HG02852 (cell line): Measurements from ENCODE around the gene CYS1.
"Not testable (repeated sequence)": the region's sequence is repeated elsewhere in the genome, so short reads cannot be mapped to it uniquely, and the experiment has no call there.

Experiments used
- ATAC-seq: cut with Tn5 transposase; IDR thresholded peaks from one replicate; pipeline ENCODE4 v1.9.1; 2021; ENCODE audit warnings: mild to moderate bottlenecking, moderate library complexity; ENCODE audit not compliant: unreplicated experiment

Gene CYS1

DNA sequence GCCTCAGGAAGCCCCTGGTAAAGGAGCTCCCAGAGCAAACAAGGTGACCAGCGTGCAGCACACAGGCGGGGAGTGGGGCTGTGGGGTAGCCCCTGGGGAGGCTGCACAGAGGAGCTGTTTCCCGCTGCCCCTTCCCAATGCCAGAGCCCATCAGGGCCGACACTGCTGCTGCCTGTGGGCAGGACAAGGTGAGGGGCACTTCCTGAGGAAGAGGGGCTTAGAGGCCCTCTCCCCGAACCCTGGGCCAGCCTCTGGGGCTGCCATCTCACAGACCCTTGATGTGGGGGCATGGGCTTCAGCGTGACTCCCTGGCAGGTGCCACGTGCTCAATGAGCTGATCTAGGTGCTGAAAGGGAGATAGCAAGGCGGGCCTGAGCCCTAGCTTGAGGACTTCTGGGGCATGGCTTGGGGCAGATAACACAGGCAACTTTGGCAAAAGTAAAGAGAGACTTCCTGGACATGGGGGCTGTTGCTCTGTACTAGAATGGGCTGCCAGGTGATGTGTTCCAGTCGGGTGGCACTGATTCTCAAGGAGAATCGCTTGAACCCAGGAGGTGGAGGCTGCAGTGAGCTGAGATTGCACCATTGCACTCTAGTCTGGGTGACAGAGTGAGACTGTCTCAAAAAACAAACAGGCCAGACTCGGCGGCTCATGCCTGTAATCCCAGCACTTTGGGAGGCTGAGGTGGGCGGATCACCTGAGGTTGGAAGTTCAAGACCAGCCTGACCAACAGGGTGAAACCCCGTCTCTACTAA lies 46.8 kb downstream of the CYS1 start:
- no peak for ATAC-seq

DNA sequence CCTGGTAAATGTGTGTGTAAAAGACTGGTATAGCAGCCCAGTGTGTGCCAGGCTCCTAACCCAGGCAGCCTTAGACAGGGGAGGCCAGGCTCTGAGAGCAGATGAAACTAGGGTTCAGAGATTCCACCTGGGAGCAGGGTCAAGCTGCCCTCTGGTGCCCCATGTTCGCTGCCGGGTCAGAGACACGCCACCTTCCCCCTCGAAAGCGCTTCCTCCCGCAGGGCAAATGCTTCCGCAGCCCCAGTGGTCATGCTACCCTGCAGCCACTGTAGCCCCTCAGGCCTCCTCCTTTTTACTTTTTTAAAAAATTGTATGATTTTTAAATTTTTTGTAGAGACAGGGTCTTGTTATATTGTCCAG lies 47.5 kb downstream of the CYS1 start:
- ATAC-seq: no peak

DNA sequence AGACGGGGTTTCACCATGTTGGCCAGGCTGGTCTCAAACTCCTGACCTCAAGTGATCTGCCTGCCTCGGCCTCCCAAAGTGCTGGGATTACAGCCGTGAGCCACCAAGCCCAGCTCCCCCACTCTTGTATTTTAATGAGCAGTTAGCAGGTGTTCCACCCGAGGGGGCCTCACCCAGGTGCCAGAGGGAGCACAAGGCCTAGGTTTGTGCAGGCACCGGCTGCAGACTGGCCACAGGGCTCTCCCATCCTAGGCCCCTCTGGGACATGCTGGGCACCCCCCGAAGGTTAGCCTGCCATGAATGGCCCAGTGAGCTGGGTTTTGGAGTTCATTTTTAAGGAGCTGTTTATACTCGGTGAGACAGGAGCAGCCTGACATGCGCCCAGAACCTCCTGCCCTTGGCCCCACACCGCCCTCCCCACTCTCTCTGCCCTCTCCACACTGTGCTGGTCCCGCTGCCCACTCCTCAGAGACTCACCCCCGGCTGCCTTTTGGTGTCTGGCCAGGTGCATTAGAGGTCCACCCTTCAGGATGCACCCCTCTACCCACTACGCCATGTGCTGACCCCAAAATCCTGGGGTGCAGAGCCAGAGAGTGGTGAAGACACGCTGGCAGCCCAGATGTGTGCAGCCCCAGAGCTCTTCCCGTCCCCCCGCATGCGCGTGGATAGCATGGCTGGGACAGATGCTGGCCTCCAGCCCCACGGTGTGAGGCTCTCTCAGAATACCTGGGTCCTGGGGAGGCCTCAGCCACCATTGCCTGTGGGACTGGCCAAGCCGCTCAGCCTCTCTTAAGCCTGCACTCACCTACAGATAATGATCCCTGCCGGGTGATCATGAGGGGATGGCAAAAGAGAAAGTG lies 48.1 kb downstream of the CYS1 start:
- no peak for ATAC-seq

DNA sequence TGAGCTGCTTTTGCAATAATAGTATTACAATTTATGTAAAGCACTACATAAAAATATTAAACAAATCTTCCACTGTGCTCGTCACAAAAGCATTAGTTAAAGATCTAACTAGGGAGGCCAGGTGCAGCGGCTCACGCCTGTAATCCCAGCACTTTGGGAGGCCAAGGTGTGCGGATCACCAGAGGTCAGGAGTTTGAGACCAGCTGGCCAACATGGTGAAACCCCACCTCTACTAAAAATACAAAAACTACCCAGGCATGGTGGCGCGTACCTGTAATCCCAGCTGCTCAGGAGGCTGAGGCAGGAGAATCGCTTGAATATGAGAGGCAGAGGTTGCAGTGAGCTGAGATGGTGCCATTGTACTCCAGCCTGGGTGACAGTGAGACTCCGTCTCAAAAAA lies 49.4 kb downstream of the CYS1 start:
- not testable (repeated sequence) for ATAC-seq

DNA sequence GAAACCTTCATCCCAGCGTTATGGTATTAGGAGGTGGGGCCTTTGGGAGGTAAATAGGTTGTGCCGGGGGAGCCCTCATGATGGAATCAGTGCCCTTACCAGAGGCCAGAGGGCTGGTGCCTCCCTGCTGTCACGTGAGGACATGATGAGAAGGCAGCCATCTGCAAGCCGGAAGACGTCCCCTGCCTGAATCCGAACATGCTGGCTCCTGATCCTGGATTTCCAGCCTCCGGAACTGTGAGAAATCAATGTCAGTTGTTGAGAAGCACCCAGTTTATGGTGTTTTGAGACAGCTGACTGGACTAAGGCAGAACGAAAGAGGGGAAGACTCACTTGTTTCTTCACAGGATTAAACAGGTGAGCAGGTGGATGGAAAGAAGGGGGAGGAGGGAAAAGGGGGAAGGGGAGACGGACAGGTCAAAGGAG lies 49.9 kb downstream of the CYS1 start:
- ATAC-seq: no peak

DNA sequence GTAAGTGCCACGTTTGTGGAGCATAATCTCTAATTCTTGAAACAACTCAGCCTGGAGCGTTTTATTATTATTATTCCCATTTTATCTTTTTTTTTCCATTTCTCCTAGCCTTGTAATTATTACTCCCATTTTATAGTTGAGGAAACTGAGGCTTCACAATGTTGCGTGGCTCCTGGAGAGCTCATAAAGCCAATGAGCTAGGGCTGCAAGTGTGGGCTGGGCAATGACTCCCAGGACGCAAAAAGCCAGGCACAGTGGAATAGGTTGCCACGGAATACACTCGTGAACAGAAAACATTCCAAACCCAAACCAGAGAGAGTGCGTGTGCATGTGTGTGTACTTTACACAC lies 50.4 kb downstream of the CYS1 start:
- no peak for ATAC-seq

DNA sequence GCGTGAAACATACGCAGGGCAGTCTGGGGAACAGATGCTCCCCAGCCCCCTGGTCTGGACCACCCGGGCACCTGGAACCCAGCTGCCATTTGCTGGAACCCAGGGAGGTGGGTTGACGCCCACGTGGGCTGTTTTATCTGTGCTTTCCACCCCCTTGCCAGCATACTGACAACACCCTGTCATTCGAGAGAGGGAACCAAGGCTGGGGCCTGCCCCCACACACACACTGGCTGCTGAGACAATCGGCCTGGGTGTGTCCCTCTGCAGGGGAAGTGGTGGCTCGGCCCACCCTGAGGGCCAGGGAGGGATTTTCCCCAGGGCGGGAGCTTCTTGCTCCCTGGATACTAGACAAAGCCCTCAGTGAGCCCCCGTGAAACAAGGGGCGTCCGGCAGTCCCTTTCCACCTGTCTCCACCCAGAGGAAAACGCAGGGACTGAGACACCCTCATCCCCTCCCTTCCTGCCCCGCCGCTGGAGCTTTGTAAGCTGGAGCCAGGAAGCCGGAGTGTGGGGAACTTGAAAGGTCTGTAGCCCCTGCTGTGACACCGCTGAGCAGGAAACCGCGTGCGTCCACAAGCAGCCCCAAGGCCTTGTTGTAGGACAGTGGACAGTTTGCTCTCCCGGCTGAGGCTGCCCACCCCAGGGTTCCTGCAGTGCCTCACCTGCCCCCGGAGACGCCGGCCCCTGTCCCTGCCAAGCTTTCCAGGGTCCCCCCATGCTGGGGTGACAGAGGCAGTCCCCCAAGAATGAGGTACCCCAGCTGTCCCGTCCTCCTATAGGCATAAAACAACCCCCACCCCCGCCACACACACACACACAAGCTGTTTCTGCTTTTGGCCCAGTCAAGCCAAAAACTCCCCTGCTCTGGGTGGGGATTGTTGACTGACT lies 51.0 kb downstream of the CYS1 start:
- ATAC-seq: peak; percentile 69

DNA sequence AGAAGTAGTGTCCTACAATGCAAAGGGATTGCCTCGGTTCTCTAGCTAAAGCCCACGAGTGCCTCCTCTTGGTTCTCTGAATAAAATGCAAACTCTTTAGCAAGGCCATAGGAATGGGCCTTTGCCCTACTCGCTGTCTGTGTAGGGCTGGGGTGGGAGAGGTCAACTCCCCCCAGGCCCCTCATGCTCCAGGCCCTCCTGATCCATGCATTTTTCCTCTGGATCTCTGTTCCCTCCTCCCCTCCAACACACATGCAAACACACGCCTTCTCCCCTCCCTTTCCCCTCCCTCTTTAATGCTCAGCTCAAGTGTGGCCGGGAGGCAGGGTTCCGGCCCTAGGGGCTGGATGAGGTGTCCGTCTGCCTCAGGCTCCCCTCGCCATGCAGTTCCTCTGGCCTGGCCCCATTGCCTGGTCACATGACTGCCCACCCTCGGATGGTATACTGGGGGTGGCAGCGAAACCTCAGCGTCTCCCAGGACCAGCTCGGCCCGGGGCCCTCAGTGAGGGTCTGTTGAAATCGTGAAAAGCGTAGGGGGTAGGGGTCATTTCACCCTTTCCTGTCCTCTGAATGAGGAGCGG lies 51.7 kb downstream of the CYS1 start:
- no peak for ATAC-seq

DNA sequence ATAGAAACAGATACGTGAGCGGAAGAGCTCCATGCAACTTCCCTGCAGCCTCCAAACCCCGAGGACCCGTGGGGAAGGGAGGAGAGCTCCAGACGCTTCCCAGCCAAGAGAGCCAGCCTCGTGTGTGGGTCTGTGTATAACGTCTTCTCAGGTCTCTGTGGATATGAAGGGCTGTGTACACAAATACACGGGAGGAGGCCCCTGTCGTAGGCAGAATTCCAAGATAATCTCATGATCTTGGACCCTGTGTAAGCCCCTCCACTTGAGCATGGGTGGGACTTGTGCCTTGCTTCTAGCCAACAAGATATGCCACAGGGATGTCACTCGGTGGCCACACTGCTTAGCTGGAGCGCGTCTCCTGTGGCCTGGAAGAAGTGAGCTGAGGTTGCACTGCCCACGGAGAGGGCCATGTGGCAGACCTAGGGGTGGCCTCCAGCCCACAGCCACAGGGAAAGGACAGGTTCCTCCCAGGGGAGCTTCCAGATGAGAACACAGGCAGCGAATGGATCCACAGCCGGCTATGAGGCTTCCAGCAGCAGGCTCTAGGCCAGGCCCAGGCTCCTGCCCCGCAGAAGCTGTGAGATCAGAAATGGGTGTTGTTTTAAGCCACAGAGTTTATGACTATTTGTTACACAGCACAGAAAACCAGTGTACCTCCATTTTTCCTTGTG lies 52.4 kb downstream of the CYS1 start:
- ATAC-seq: no peak

DNA sequence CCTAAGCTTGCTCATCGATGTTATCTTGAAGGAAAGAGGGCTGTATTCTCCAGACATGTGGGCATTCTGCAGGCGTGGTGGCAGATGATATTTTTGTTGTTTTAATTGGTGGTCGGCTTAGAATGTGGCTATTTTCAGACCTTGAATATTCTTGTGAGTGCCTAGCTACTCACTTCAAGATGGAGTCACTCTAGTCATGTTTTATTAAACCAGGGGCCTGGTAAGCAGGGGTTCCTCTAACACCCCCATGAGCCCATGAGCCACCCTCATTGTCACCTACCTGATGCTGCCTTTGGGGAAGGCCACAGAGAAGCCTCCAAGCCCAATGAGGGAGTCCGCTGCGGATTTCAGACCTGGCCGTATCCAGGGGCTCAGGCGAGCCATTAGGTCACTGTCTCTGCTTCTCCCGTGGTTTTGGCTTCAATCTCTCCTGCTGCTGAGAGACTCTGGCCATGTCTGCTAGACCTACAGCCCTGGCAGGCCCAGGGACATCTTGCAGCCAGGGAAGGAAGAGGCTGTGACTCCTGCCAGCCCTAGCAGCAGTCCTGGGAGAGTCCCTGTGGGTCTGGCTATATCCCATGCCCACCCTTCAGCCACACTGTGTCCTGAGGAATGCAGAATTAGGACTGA lies 53.2 kb downstream of the CYS1 start:
- ATAC-seq: no peak

DNA sequence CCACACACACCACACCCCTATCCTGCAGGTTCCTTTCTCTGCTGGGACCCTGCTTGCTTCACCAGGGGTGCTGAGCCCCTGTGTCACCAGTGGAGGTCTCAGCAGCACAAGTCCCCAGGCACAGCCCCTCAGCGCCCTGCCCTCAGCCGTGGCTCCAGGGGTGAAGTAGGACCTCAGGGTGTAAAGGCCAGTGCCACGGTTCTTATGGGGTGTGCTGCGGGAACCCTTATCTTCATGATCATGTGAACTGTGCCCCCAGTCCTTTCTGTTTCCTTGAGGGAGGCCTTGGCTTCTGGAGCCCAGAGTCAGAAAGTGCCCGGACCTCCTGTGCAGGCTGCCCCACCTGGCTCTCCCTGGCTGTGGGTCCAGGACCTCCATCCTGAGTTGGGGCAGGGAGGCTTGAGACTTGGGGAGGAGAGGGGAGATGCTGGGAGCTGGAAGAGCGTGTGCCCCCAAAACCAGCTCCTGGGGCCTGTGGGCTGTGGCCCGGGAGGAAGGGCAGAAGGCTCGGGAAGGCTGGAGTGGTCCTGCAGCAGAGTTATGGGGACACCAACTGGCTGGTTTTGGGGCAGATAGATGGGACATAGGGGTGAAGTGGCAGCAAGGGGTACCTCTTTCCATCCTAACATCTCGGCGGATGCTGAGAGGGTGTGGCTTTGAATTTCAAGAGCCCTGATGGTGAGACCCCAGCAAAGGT lies 57.1 kb downstream of the CYS1 start:
- ATAC-seq: no peak

DNA sequence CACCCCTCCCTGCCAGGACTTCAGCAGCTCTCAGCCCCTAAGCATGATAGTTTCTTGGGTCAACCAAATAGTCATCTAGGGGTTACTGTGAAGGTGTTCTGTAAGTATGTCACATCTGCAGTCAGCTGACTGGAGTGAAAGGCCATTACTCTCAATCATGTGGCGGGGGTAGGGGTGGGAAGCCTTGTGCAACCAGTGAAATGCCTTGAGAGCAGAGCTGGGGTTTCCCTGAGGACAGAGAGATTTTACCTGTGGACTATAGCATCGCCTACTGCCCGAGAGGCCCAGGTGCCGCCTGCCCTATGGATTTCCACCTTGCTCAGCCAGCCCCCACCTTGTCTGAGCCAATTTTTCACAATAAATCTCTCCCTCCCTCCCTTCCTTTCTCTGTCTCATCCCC lies 57.8 kb downstream of the CYS1 start:
- ATAC-seq: no peak

DNA sequence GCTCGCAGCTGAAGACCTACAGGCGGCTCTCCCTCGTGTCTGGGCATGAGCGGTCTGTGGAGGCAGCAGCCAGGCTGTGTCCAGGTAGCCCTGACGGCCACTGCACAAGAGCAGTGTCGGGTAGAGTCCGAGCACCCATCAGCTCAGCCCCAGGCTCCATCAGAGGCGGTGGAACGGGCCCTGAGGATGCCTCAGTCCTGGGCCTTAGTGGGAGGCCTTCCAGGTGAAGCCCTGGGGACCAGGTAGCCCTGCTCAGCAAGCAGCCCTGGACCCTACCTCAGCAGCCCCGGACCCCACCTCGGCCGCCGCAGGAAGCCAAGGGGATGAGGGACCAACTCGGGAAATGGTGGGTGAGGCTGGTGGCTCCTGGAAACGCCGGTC lies 58.2 kb downstream of the CYS1 start:
- ATAC-seq: no peak

DNA sequence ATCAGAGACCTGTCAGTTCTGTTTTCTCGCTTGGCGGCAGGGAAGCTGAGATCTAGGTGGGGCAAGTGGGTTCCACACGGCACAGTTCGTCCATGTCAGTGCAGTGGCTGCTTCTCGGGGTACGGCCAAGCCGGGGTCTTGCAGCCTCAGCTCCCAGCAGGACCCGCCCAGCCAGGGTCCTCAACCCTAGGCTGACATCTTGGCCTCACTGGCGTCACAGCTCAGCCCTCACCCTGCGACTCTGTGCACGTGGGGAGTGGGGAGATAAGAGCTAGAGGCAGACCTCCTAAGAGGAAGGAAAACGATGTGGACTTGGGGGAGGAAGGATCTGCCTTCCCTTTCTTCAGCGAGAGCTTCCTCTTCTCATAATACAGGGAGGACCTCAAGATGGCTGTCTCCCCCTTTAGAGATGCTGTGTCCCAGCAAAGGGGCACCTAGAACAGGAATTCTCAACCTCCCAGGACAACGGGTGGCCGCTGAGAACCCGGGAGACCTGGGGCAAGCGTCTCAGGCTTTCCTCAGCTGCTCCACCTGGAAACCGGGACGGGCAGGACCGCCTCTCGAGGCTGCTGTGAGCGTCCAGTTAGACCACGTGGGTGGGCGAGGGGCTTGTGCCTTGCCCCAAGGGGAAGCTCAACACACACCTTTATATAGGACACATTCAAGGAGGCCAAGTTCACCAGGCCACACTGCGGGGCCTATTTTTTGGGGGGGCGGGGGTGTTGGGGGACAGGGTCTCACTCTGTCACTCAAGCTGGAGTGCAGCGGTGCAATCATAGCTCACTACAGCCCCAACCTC lies 60.4 kb downstream of the CYS1 start:
- no peak for ATAC-seq

DNA sequence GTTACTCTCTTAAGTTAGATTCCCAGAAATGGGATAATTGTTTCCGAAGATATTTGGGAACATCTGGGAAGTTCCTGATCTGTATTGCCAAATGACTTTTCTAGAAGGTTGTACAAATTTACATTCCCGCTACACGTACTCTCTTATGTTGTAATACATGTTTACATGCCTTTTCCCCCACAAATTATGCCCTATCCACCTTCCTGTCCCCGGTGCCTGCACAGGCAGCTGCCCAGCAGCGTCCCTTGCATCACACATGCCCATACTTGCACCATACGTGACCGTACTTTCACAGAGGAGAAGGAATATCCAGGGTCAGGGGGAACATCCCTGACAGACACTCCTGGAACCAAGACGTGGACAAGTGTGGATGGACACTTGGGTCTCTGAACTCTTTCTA lies 61.0 kb downstream of the CYS1 start:
- no peak for ATAC-seq

DNA sequence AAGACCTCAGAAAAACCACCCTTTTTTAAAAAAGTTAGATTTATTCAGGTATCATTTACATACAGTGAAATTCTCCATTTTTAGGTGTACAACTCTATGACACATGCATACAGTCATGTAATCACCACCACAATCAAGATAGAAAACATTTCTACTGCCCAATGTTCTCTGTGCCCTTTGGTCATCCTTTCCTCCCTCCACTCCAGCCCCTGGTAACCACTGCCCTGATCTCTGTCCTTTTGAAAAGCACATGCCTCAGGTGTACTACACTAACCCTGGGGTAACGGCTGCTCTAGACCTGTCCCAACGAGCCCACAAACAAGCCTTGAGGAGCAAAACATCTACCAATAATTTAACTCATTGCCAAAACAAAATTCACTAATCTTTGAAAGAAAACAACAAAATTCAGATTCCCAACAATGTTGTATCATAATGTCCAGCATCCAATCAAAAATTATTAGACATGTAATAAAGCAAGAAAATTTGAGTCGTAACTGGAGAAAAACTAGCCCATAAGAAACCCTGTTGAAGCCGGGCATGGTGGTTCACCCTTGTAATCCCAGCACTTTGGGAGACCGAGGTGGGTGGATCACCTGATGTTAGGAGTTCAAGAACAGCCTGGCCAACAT lies 62.8 kb downstream of the CYS1 start:
- no peak for ATAC-seq

DNA sequence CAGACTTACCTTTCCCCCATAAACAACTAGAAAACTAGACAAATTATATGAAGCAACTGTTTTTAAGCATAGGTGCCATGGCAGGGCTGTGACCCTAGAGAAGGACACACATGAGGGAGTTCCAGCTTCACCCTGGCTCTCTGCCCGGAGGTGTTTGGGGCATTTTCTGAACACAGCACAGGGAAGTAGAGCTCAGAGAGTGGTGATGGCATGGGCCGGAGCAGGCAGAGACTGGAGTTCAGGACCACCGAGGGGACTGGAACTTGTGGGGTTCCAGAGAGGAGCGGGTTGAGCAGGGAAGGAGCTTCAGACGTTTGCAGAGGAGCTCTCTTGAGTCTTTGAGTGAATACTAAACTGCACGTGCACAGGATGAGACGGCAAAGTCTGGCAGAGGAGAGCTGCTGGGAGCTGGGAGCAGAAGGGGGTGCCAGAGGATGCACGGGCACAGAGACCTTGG lies 63.4 kb downstream of the CYS1 start:
- no peak for ATAC-seq
